ENCODE data around the gene MAPRE3. TPM values are rescaled to one million over a fixed set of nuclear protein-coding genes. Genes with fewer than 3 reads are reported as not detected.

Gene MAPRE3
- total and polyA plus RNA-seq, 2 experiments from 2014 or later, result 7.9 to 23.0 TPM

DNA sequence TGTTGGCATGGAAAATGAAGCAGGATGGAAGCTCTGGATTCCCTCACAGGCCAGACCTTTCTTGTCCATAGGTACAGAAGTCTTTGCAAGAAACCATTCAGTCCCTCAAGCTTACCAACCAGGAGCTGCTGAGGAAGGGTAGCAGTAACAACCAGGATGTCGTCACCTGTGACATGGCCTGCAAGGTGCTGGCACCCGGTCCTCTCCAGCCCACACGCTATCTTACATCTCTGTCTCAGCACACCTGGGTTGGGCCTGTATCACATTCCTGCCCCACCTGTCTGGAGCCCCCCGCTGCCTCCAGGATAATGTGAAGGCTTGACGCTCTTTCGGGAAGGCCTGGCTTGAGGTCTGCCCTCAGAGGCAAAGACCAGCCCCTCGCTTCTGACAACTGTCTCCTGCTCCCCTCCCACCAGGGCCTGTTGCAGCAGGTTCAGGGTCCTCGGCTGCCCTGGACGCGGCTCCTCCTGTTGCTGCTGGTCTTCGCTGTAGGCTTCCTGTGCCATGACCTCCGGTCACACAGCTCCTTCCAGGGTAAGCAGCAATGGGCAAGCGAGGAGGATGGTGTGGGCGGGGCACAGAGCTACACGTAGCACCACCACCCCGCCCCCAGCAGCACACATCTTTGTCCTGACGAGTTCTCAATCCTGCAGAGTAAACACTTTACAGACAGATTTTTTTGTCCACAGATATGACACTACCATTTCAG lies 68.3 kb downstream of the MAPRE3 start:
- H3K79me2 ChIP-seq (ENCODE audit: insufficient read depth), result peaks cover 42% of the 10 kb centered on the region
- H4K20me1 ChIP-seq (ENCODE audit: insufficient read depth), result no peaks in the 10 kb centered on the region
- peaks cover 9% of the 10 kb centered on the region; the same call in 1 of the 2 replicates for H3K4me1 ChIP-seq (ENCODE audit: insufficient read depth)
- H2AFZ ChIP-seq, result no peak overlapping the region
- no peaks in the 10 kb centered on the region for H3K27me3 ChIP-seq (replicated peaks; ENCODE audit: insufficient read depth)
- no peak for TF ChIP-seq EZH2phosphoT487 (IDR thresholded peaks at IDR 0.05; ENCODE audit: insufficient read depth, low read depth)
- TF ChIP-seq EZH2 (IDR thresholded peaks at IDR 0.05; ENCODE audit: insufficient read depth, poor library complexity, severe bottlenecking), result no peak
- no peaks in the 10 kb centered on the region for H3K9me3 ChIP-seq (ENCODE audit: low read depth)
- 84% methylated on average over 17 of the region's 17 CpGs for WGBS, 2 experiments (ENCODE audit: low coverage in 1 of 2, low lambda C conversion rate in 2 of 2, missing lambda C conversion rate in 2 of 2)
- no peak overlapping the region for H3K4me2 ChIP-seq (ENCODE audit: unreplicated experiment)
- no peak overlapping the region for H3K27ac ChIP-seq
- in situ Hi-C loops (cut with MboI), result no loop called here
- peaks cover 68% of the 10 kb centered on the region for H3K36me3 ChIP-seq (ENCODE audit: low read depth)
- no peak overlapping the region for H3K9ac ChIP-seq
- H3F3A ChIP-seq (ENCODE audit: insufficient read depth), result peaks cover 33% of the 10 kb centered on the region
- H3K4me3 ChIP-seq, result no peak overlapping the region
- no peak for DNase-seq
- no peaks in the 10 kb centered on the region for H3K9me2 ChIP-seq (ENCODE audit: insufficient read depth)

DNA sequence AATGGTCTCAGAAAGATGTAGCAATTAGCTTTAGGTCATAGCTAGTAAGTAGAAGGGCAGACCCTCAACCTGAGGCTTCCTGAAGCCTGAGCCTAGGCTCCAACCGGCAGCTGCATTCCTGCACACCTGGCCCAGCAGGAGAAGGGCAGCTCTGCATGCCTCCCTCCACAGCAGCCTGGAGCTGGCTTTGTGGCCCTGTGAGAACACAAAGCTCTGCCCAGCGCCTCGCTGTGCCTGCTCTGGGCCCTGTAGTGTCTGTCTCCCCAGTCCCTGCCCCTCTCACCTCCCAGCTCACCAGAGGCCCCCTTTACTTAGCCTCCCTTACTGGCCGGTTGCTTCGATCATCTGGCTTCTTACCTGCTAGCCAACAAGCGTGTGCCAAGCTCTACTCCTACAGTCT lies 69.0 kb downstream of the MAPRE3 start:
- in situ Hi-C loops (cut with MboI), result no loop called here
- Histone ChIP-seq H3K27me3 (replicated peaks; ENCODE audit: insufficient read depth) (no peaks in the 10 kb centered on the region), H3K27ac (no peak overlapping the region), H3K4me3 (no peak overlapping the region), H3K9me3 (ENCODE audit: low read depth) (no peaks in the 10 kb centered on the region), H3K4me2 (ENCODE audit: unreplicated experiment) (no peak overlapping the region), H3K9me2 (ENCODE audit: insufficient read depth) (no peaks in the 10 kb centered on the region), H4K20me1 (ENCODE audit: insufficient read depth) (no peaks in the 10 kb centered on the region), H3F3A (ENCODE audit: insufficient read depth) (peaks cover 33% of the 10 kb centered on the region), H3K4me1 (ENCODE audit: insufficient read depth) (0 out of 2 replicates have a peak, but pooled peaks cover 4% of the 10 kb centered on the region), H3K36me3 (ENCODE audit: low read depth) (peaks cover 68% of the 10 kb centered on the region), H2AFZ (no peak overlapping the region), H3K9ac (no peak overlapping the region), H3K79me2 (ENCODE audit: insufficient read depth) (peaks cover 36% of the 10 kb centered on the region)
- DNase-seq, result no peak
- TF ChIP-seq EZH2phosphoT487 (IDR thresholded peaks at IDR 0.05; ENCODE audit: insufficient read depth, low read depth) (no peak), EZH2 (IDR thresholded peaks at IDR 0.05; ENCODE audit: insufficient read depth, poor library complexity, severe bottlenecking) (no peak)
- WGBS, 2 experiments (ENCODE audit: low coverage in 1 of 2, low lambda C conversion rate in 2 of 2, missing lambda C conversion rate in 2 of 2), result 95% methylated on average over 4 to 6 of the region's 6 CpGs

DNA sequence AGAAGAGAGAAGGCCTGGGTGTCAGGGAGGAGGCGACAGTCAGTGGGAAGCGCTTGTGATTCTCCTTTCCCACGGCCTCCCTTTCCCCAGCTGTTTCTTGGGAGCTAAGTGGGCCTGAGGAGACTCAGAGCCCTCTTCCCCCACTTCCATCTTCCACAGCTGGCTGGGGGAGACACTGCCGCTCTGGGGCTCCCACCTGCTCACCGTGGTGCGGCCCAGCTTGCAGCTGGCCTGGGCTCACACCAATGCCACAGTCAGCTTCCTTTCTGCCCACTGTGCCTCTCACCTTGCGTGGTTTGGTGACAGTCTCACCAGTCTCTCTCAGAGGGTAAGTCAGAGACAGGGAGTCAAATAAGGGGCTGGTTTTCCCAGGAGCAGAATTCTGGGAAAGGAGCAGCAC lies 69.4 kb downstream of the MAPRE3 start:
- in situ Hi-C loops (cut with MboI), result no loop called here
- H3K79me2 ChIP-seq (ENCODE audit: insufficient read depth), result peaks cover 31% of the 10 kb centered on the region
- no peaks in the 10 kb centered on the region for H3K9me2 ChIP-seq (ENCODE audit: insufficient read depth)
- no peak overlapping the region for H3K4me2 ChIP-seq (ENCODE audit: unreplicated experiment)
- H3K27me3 ChIP-seq (replicated peaks; ENCODE audit: insufficient read depth), result no peaks in the 10 kb centered on the region
- H3K9ac ChIP-seq, result no peak overlapping the region
- DNase-seq, result no peak
- H3K36me3 ChIP-seq (ENCODE audit: low read depth), result peaks cover 68% of the 10 kb centered on the region
- no peak overlapping the region for H3K4me3 ChIP-seq
- H4K20me1 ChIP-seq (ENCODE audit: insufficient read depth), result no peaks in the 10 kb centered on the region
- H2AFZ ChIP-seq, result no peak overlapping the region
- TF ChIP-seq EZH2phosphoT487 (IDR thresholded peaks at IDR 0.05; ENCODE audit: insufficient read depth, low read depth) (no peak), EZH2 (IDR thresholded peaks at IDR 0.05; ENCODE audit: insufficient read depth, poor library complexity, severe bottlenecking) (no peak)
- no peaks in the 10 kb centered on the region for H3K9me3 ChIP-seq (ENCODE audit: low read depth)
- H3K4me1 ChIP-seq (ENCODE audit: insufficient read depth), result no peaks in the 10 kb centered on the region
- no peak overlapping the region for H3K27ac ChIP-seq
- 97 to 99% methylated on average over 5 to 7 of the region's 7 CpGs for WGBS, 2 experiments (ENCODE audit: low coverage in 1 of 2, low lambda C conversion rate in 2 of 2, missing lambda C conversion rate in 2 of 2)
- peaks cover 33% of the 10 kb centered on the region for H3F3A ChIP-seq (ENCODE audit: insufficient read depth)

DNA sequence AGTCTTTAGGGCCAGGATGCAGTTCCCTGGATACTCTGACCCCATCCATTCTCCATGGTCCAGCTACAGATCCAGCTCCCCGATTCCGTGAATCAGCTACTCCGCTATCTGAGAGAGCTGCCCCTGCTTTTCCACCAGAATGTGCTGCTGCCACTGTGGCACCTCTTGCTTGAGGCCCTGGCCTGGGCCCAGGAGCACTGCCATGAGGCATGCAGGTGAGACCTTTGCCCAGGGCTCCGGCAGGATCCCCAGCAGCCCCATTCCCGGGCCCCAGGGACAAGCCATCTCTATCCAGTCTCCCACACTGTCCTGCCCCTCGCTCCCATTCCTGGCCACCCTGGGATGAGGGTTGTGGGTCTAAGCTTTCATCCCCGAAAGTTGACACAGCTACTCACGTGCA lies 69.8 kb downstream of the MAPRE3 start:
- no peak overlapping the region for H3K4me3 ChIP-seq
- H3K4me2 ChIP-seq (ENCODE audit: unreplicated experiment), result no peak overlapping the region
- WGBS, 2 experiments (ENCODE audit: low coverage in 1 of 2, low lambda C conversion rate in 2 of 2, missing lambda C conversion rate in 2 of 2), result 88 to 90% methylated on average over 8 of the region's 8 CpGs
- H3K9ac ChIP-seq, result no peak overlapping the region
- H3K9me3 ChIP-seq (ENCODE audit: low read depth), result no peaks in the 10 kb centered on the region
- H3K9me2 ChIP-seq (ENCODE audit: insufficient read depth), result no peaks in the 10 kb centered on the region
- H3K4me1 ChIP-seq (ENCODE audit: insufficient read depth), result no peaks in the 10 kb centered on the region
- no peaks in the 10 kb centered on the region for H3K27me3 ChIP-seq (replicated peaks; ENCODE audit: insufficient read depth)
- peaks cover 33% of the 10 kb centered on the region for H3F3A ChIP-seq (ENCODE audit: insufficient read depth)
- TF ChIP-seq EZH2 (IDR thresholded peaks at IDR 0.05; ENCODE audit: insufficient read depth, poor library complexity, severe bottlenecking) (no peak), EZH2phosphoT487 (IDR thresholded peaks at IDR 0.05; ENCODE audit: insufficient read depth, low read depth) (no peak)
- H3K79me2 ChIP-seq (ENCODE audit: insufficient read depth), result peaks cover 27% of the 10 kb centered on the region
- in situ Hi-C loops (cut with MboI), result no loop called here
- no peaks in the 10 kb centered on the region for H4K20me1 ChIP-seq (ENCODE audit: insufficient read depth)
- no peak overlapping the region for H3K27ac ChIP-seq
- peaks cover 64% of the 10 kb centered on the region for H3K36me3 ChIP-seq (ENCODE audit: low read depth)
- no peak overlapping the region for H2AFZ ChIP-seq
- no peak for DNase-seq
